ENCODE results near the gene ACAT1. TPM values are rescaled to one million over a fixed set of nuclear protein-coding genes. Genes with fewer than 3 reads are reported as not detected.

ACAT1 gene
- total RNA-seq (2021) = 31.4 to 39.1 TPM (median 37.1 TPM) in 3 replicates
- Bru-seq, nascent RNA = percentile 55 among the genes with signal in this experiment
- long read RNA-seq, experiment 1, transcript ACAT1-201 (12 exons, 1,761 nt) = major isoform, 105 of 119 reads
- long read RNA-seq, experiment 1, partial matches to known transcripts = 6 of 119 reads
- long read RNA-seq, experiment 1, other reads (novel, unspliced or antisense) = 8 of 119 reads
- long read RNA-seq, experiment 2, transcript ACAT1-201 (12 exons, 1,761 nt) = major isoform, 25 of 69 reads
- long read RNA-seq, experiment 2, partial matches to known transcripts = 13 of 69 reads
- long read RNA-seq, experiment 2, other reads (novel, unspliced or antisense) = 31 of 69 reads
- long read RNA-seq, experiment 3, transcript ACAT1-201 (12 exons, 1,761 nt) = major isoform, 147 of 166 reads
- long read RNA-seq, experiment 3, partial matches to known transcripts = 6 of 166 reads
- long read RNA-seq, experiment 3, other reads (novel, unspliced or antisense) = 13 of 166 reads

- Mint-ChIP-seq H3K27me3 (ENCODE audit: low read depth) (peaks cover 16% of the 10 kb centered on the region), H3K4me3 (peak within 1 kb of the TSS; percentile 91), H3K4me1 (peaks cover 15% of the 10 kb centered on the region), H3K36me3 (no peaks in the 10 kb centered on the region), H3K27ac (peak within 1 kb of the TSS; percentile 54; the same call in 1 of the 2 replicates), H3K9me3 (no peaks in the 10 kb centered on the region)
- CTCF ChIA-PET = interaction anchor here (1.0 to 1.9 kb wide), 5 partner anchors 13 to 545 kb away, joined by 3 to 6 read pairs (median 4); partner anchors contain the start of gene CUL5
- ATAC-seq = peak; percentile 98
- peak; percentile 97 for DNase-seq (ENCODE audit: low spot score)
- POLR2A ChIA-PET = interaction anchor here (1.2 kb wide), 1 partner anchor 9 kb away, joined by 3 read pairs; no protein-coding TSS in a partner anchor
- peak; percentile 65 for TF ChIP-seq USF1 (CRISPR knock-in tag; IDR thresholded peaks at IDR 0.05)
- 0 out of 2 replicates have a peak, but pooled peaks have one; percentile 33 for TF ChIP-seq ESRRA (CRISPR knock-in tag; IDR thresholded peaks at IDR 0.05; ENCODE audit: borderline replicate concordance)
- no peak for TF ChIP-seq EMX1 (CRISPR knock-in tag; IDR thresholded peaks at IDR 0.05)
- TF ChIP-seq MLX (CRISPR knock-in tag; IDR thresholded peaks at IDR 0.05) = no peak
- TF ChIP-seq ETV6 (CRISPR knock-in tag; IDR thresholded peaks at IDR 0.05) = no peak
- no peak for TF ChIP-seq RORB (CRISPR knock-in tag; IDR thresholded peaks at IDR 0.05)
- TF ChIP-seq, protein P1, sequence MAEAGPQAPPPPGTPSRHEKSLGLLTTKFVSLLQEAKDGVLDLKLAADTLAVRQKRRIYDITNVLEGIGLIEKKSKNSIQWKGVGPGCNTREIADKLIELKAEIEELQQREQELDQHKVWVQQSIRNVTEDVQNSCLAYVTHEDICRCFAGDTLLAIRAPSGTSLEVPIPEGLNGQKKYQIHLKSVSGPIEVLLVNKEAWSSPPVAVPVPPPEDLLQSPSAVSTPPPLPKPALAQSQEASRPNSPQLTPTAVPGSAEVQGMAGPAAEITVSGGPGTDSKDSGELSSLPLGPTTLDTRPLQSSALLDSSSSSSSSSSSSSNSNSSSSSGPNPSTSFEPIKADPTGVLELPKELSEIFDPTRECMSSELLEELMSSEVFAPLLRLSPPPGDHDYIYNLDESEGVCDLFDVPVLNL (CRISPR knock-in tag; IDR thresholded peaks at IDR 0.05; ENCODE audit: borderline replicate concordance, low read depth) = no peak
- no peak for TF ChIP-seq KAT7 (CRISPR knock-in tag; IDR thresholded peaks at IDR 0.05; ENCODE audit: borderline replicate concordance)
- TF ChIP-seq ZNF416 (CRISPR knock-in tag; IDR thresholded peaks at IDR 0.05) = no peak
- TF ChIP-seq ZNF263 (CRISPR knock-in tag; IDR thresholded peaks at IDR 0.05; ENCODE audit: low read depth) = no peak
- no peak for TF ChIP-seq ELF4 (CRISPR knock-in tag; IDR thresholded peaks at IDR 0.05; ENCODE audit: low read depth)
- no peak for TF ChIP-seq MXD4 (CRISPR knock-in tag; IDR thresholded peaks at IDR 0.05; ENCODE audit: borderline replicate concordance)
- TF ChIP-seq NFATC4 (CRISPR knock-in tag; IDR thresholded peaks at IDR 0.05) = no peak
- no peak for TF ChIP-seq CREM (CRISPR knock-in tag; IDR thresholded peaks at IDR 0.05)
- peak; percentile 46; the same call in 1 of the 2 replicates for TF ChIP-seq TEAD1 (CRISPR knock-in tag; IDR thresholded peaks at IDR 0.05)
- 0 out of 2 replicates have a peak, but pooled peaks have one; percentile 20 for TF ChIP-seq TP53 (CRISPR knock-in tag; IDR thresholded peaks at IDR 0.05)
- TF ChIP-seq, protein P2, sequence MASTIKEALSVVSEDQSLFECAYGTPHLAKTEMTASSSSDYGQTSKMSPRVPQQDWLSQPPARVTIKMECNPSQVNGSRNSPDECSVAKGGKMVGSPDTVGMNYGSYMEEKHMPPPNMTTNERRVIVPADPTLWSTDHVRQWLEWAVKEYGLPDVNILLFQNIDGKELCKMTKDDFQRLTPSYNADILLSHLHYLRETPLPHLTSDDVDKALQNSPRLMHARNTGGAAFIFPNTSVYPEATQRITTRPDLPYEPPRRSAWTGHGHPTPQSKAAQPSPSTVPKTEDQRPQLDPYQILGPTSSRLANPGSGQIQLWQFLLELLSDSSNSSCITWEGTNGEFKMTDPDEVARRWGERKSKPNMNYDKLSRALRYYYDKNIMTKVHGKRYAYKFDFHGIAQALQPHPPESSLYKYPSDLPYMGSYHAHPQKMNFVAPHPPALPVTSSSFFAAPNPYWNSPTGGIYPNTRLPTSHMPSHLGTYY (CRISPR knock-in tag; IDR thresholded peaks at IDR 0.05) = no peak
- TF ChIP-seq NFE2L1 (CRISPR knock-in tag; IDR thresholded peaks at IDR 0.05) = no peak
- no peak for TF ChIP-seq ZNF423 (CRISPR knock-in tag; IDR thresholded peaks at IDR 0.05)
- 0 out of 2 replicates have a peak, but pooled peaks have one; percentile 48 for TF ChIP-seq E2F1 (CRISPR knock-in tag; IDR thresholded peaks at IDR 0.05)
- TF ChIP-seq ZNF512 (CRISPR knock-in tag; IDR thresholded peaks at IDR 0.05; ENCODE audit: borderline replicate concordance) = no peak
- no peak for TF ChIP-seq JAZF1 (CRISPR knock-in tag; IDR thresholded peaks at IDR 0.05)
- peak; percentile 58; the same call in 1 of the 2 replicates for TF ChIP-seq ZNF232 (CRISPR knock-in tag; IDR thresholded peaks at IDR 0.05)
- no peak for TF ChIP-seq IRF2 (CRISPR knock-in tag; IDR thresholded peaks at IDR 0.05; ENCODE audit: borderline replicate concordance, low read depth)
- no peak for TF ChIP-seq GABPB1 (CRISPR knock-in tag; IDR thresholded peaks at IDR 0.05)
- TF ChIP-seq ATF1 (CRISPR knock-in tag; IDR thresholded peaks at IDR 0.05) = no peak
- TF ChIP-seq HMGXB4 (CRISPR knock-in tag; IDR thresholded peaks at IDR 0.05) = peak; percentile 68; the same call in 1 of the 2 replicates
These were observed at the start of gene ACAT1 for GRCh38 chr11:108121274-108122155. ACAT1 (plus strand) TSS chr11:108121567; CDS start chr11:108121607, 40 bp downstream.
